Kidney (tissue), 14 donors: ENCODE results near the gene VSIG8. TPM values are rescaled to one million over a fixed set of nuclear protein-coding genes. Genes with fewer than 3 reads are reported as not detected.

Source experiments
- DNase-seq, 5 donors: peaks; one replicate each; pipeline ENCODE4 v3.0.0-alpha.2; 2013 to 2020
- FAIRE-seq: peaks from 2 replicates; lab custom pipeline; 2012; peaks lifted over from hg19 to GRCh38; lab: Jason Lieb, UNC
- H3K27ac ChIP-seq, 2 donors: one replicate each; pipeline ENCODE4 v1.7.0; 2013; ENCODE audit warnings: low read depth in 2 of 2, low read length in 2 of 2, inconsistent platforms in 1 of 2
- H3K27me3 ChIP-seq: one replicate; pipeline ENCODE4 v1.7.1; 2013; ENCODE audit warnings: low read length, inconsistent platforms; ENCODE audit not compliant: control insufficient read depth, insufficient read depth
- H3K36me3 ChIP-seq, 3 donors: one replicate each; pipeline versions ENCODE4 v1.7.0 to v1.7.1; 2013; ENCODE audit warnings: low read length in 3 of 3, control low read depth in 1 of 3, inconsistent platforms in 1 of 3; ENCODE audit not compliant: insufficient read depth in 3 of 3, control insufficient read depth in 2 of 3
- H3K4me1 ChIP-seq, 3 donors: one replicate each; pipeline versions ENCODE4 v1.7.0 to v1.7.1; 2013; ENCODE audit warnings: low read length in 3 of 3, inconsistent platforms in 1 of 3, low read depth in 1 of 3; ENCODE audit not compliant: control insufficient read depth in 2 of 3, insufficient read depth in 2 of 3
- H3K4me3 ChIP-seq, 3 donors: one replicate each; pipeline versions ENCODE4 v1.7.0 to v1.8.1; 2013; ENCODE audit warnings: low read length in 3 of 3, control low read depth in 1 of 3, inconsistent platforms in 1 of 3
- H3K9ac ChIP-seq, 3 donors: one replicate each; pipeline versions ENCODE4 v1.7.0 to v1.7.1; 2013; ENCODE audit warnings: low read length in 3 of 3, control low read depth in 1 of 3, inconsistent platforms in 1 of 3
- H3K9me3 ChIP-seq, 3 donors: one replicate each; pipeline versions ENCODE4 v1.7.0 to v1.7.1; 2013; ENCODE audit warnings: low read length in 3 of 3, control low read depth in 1 of 3, inconsistent platforms in 1 of 3; ENCODE audit not compliant: control insufficient read depth in 2 of 3, insufficient read depth in 1 of 3
- intact Hi-C: fragments of 100-400 bp; cut with DNase I; formaldehyde crosslinking; loops from one replicate; pipeline ENCODE4 v1.11.1; 2022
- polyA plus RNA-seq: library from polyadenylated mRNA; stranded (reverse); fragments of 350-450 nt; fragmentation: Illumina TruSeq; extraction: RNeasy Lipid Tissue Mini Kit (QIAGEN cat#74804); gene quantifications from one replicate; pipeline ENCODE4 v1.2.3, GENCODE V29; 2014; ENCODE audit warnings: low read depth, low replicate concordance; ENCODE audit not compliant: insufficient read depth
- total RNA-seq: library from RNA; stranded (reverse); fragmentation: NEBNext Ultra II Directional; extraction: Animal tissue kit (Norgen Biotek cat#: 25700); gene quantifications from one replicate; pipeline ENCODE4 v1.2.1, GENCODE V29; 2021
- TF ChIP-seq, protein P1 (sequence below): IDR thresholded peaks from 3 replicates; pipeline ENCODE4 v1.5.1; 2012; ENCODE audit warnings: mild to moderate bottlenecking, moderate library complexity, borderline replicate concordance; ENCODE audit not compliant: insufficient read depth; ENCODE audit errors: extremely low read depth
- donor health status: control.
- donor health status: control.
- donor health status: control.
- donor health status: control.
- donor health status: control.
- donor health status: DM: yes; HTN: yes; CAD: no.
- donor health status: Normal renal cell carcinoma (clear cell type).

The VSIG8 gene
- total and polyA plus RNA-seq, 2 donors from 2014 or later, result 8.1 TPM; not detected in 1

DNA sequence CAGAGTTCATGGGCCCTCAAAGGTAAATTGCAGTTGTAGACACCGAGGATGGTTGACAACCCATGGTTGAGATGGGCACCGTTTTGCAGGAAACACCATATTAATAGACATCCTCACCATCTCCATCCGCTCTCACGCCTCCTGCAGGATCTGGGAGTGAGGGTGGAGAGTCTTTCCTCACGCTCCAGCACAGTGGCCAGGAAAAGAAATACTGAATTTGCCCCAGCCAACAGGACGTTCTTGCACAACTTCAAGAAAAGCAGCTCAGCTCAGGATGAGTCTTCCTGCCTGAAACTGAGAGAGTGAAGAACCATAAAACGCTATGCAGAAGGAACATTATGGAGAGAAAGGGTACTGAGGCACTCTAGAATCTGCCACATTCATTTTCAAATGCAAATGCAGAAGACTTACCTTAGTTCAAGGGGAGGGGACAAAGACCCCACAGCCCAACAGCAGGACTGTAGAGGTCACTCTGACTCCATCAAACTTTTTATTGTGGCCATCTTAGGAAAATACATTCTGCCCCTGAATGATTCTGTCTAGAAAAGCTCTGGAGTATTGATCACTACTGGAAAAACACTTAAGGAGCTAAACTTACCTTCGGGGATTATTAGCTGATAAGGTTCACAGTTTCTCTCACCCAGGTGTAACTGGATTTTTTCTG is 26.5 kb downstream of the VSIG8 start:
- H3K27ac ChIP-seq, result no peak overlapping the region
- no peaks in the 10 kb centered on the region for H3K4me1 ChIP-seq
- H3K9me3 ChIP-seq, result no peaks in the 10 kb centered on the region
- H3K36me3 ChIP-seq, result no peaks in the 10 kb centered on the region
- no peaks in the 10 kb centered on the region for H3K27me3 ChIP-seq
- FAIRE-seq, result no peak
- intact Hi-C loops, result no loop called here
- H3K9ac ChIP-seq, result no peak overlapping the region
- TF ChIP-seq, protein P1, sequence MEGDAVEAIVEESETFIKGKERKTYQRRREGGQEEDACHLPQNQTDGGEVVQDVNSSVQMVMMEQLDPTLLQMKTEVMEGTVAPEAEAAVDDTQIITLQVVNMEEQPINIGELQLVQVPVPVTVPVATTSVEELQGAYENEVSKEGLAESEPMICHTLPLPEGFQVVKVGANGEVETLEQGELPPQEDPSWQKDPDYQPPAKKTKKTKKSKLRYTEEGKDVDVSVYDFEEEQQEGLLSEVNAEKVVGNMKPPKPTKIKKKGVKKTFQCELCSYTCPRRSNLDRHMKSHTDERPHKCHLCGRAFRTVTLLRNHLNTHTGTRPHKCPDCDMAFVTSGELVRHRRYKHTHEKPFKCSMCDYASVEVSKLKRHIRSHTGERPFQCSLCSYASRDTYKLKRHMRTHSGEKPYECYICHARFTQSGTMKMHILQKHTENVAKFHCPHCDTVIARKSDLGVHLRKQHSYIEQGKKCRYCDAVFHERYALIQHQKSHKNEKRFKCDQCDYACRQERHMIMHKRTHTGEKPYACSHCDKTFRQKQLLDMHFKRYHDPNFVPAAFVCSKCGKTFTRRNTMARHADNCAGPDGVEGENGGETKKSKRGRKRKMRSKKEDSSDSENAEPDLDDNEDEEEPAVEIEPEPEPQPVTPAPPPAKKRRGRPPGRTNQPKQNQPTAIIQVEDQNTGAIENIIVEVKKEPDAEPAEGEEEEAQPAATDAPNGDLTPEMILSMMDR, result no peak
- DNase-seq, result no peak
- no peak overlapping the region for H3K4me3 ChIP-seq

DNA sequence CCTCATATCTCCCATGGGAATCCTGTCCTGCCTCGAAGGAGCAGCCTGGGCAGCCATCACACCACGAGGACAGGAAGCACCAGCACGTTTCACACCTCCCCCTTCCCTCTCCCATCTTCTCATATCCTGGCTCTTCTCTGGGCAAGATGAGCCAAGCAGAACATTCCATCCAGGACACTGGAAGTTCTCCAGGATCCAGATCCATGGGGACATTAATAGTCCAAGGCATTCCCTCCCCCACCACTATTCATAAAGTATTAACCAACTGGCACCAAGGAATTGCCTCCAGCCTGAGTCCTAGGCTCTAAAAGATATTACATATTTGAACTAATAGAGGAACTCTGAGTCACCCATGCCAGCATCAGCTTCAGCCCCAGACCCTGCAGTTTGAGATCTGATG is 27.1 kb downstream of the VSIG8 start:
- Histone ChIP-seq H3K4me3 (no peak overlapping the region), H3K4me1 (no peaks in the 10 kb centered on the region), H3K36me3 (no peaks in the 10 kb centered on the region), H3K9ac (no peak overlapping the region), H3K27me3 (no peaks in the 10 kb centered on the region), H3K9me3 (no peaks in the 10 kb centered on the region), H3K27ac (no peak overlapping the region)
- TF ChIP-seq, protein P1, result no peak
- FAIRE-seq, result no peak
- intact Hi-C loops, result no loop called here
- no peak for DNase-seq

DNA sequence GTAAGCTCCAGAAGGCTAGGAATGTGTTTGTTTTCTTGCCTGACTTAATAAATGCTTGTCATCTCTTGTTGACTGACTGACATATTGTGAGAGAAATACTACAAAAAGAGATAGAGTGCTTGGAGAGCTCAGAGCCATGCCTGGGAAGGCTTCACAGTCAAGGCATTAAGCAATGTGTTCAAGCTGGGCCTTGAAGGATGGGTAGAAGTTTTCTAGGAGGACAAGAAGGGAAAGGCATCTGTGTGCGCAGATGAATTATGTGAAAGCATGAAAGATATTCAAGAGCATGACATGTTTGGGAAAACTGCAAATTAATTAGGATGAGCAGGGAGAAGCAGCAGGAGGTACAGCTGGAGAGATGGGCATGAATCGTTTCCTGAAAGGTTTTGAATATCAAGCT is 30.1 kb downstream of the VSIG8 start:
- Histone ChIP-seq H3K9me3 (no peaks in the 10 kb centered on the region), H3K9ac (no peak overlapping the region), H3K27ac (no peak overlapping the region), H3K27me3 (no peaks in the 10 kb centered on the region), H3K4me3 (no peak overlapping the region), H3K36me3 (no peaks in the 10 kb centered on the region), H3K4me1 (no peaks in the 10 kb centered on the region)
- intact Hi-C loops, result no loop called here
- TF ChIP-seq, protein P1, result no peak
- FAIRE-seq (no peak), DNase-seq (no peak)
